HCT116 (cell line): ENCODE results near the gene AQP7. TPM values are rescaled to one million over a fixed set of nuclear protein-coding genes. Genes with fewer than 3 reads are reported as not detected.

Experiments used
- ATAC-seq: fragments of 200-7000 bp; cut with Tn5 transposase; 2 replicates; pipeline ENCODE4 v1.9.1; 2020; ENCODE audit warnings: mild to moderate bottlenecking, moderate library complexity
- BruUV-seq: library from RNA; stranded (reverse); fragments of 400-500 nt; replicated peaks from 2 replicates; lab custom pipeline; 2021; lab: Mats Ljungman, UMichigan
- CTCF ChIA-PET: fragments of 300-600 bp; sonication (Branson Sonifier 250); formaldehyde crosslinking; loops from one replicate; lab custom pipeline; 2021; ENCODE audit warnings: antibody characterized with exemption; lab: Charles Lee
- POLR2A ChIA-PET: fragments of 300-600, 350-600 bp; sonication (Branson Sonifier 250); formaldehyde crosslinking; loops from one replicate; lab custom pipeline; 2021; ENCODE audit warnings: antibody characterized with exemption; lab: Charles Lee
- RAD21 ChIA-PET, 2 experiments: fragments of 300-600 bp; sonication (Branson Sonifier 250); formaldehyde crosslinking; loops; one replicate each; lab custom pipeline; 2023; ENCODE audit warnings: low total read pairs in 2 of 2; ENCODE audit not compliant: uncharacterized antibody in 2 of 2, unreplicated experiment in 2 of 2, low non-redundant PET in 1 of 2; lab: Charles Lee
- DNase-seq: peaks from one replicate; pipeline ENCODE4 v3.0.0-alpha.2; 2010; ENCODE audit warnings: low read depth, low spot score
- H2AFZ ChIP-seq: fragments of 200-600 bp; shearing (Covaris generic), sonication (generic); 2 replicates; pipeline ENCODE4 v1.6.1; 2017; ENCODE audit warnings: low read depth, mixed run types, mixed read lengths, antibody characterized with exemption, low read length; ENCODE audit not compliant: poor library complexity, severe bottlenecking
- H3K27ac ChIP-seq: 2 replicates; pipeline ENCODE4 v1.5.1; 2012; ENCODE audit warnings: low read depth, low read length
- H3K27me3 ChIP-seq: fragments of 200-600 bp; sonication (generic); 2 replicates; pipeline ENCODE4 v1.6.1; 2016; ENCODE audit warnings: mixed run types, low read length, mixed read lengths; ENCODE audit not compliant: insufficient read depth
- H3K36me3 ChIP-seq, 2 experiments: fragments of 200-500 bp in 1 of 2; fragments of 200-600 bp in 1 of 2; sonication (Bioruptor generic) in 1 of 2; sonication (generic) in 1 of 2; 2 replicates each; pipeline versions ENCODE4 v1.5.1 to v1.6.1; 2014 to 2016; ENCODE audit warnings: low read length in 2 of 2, inconsistent platforms in 1 of 2, mixed read lengths in 1 of 2, mixed run types in 1 of 2; ENCODE audit not compliant: insufficient read depth in 2 of 2, control insufficient read depth in 1 of 2
- H3K4me1 ChIP-seq, 2 experiments: fragments of 200-600 bp in 1 of 2; sonication (generic) in 1 of 2; 2 replicates each; pipeline versions ENCODE4 v1.5.1 to v1.6.1; 2012 to 2017; ENCODE audit warnings: low read length in 2 of 2, inconsistent platforms in 1 of 2, mild to moderate bottlenecking in 1 of 2, mixed read lengths in 1 of 2, mixed run types in 1 of 2, moderate library complexity in 1 of 2; ENCODE audit not compliant: insufficient read depth in 2 of 2, control insufficient read depth in 1 of 2
- H3K4me2 ChIP-seq: fragments of 200-600 bp; sonication (generic); 2 replicates; pipeline ENCODE4 v1.6.1; 2017; ENCODE audit warnings: mixed run types, low read length, mixed read lengths
- H3K4me3 ChIP-seq, 2 experiments: fragments of 200-600 bp in 1 of 2; sonication (generic) in 1 of 2; replicated peaks in 1 of 2; 2 replicates each; pipeline ENCODE4 v1.5.1; 2011 to 2016; ENCODE audit warnings: low read length in 2 of 2, control low read depth in 1 of 2, low read depth in 1 of 2, mild to moderate bottlenecking in 1 of 2, mixed read lengths in 1 of 2, mixed run types in 1 of 2
- H3K79me2 ChIP-seq: fragments of 200-600 bp; sonication (generic); 2 replicates; pipeline ENCODE4 v1.6.1; 2017; ENCODE audit warnings: mild to moderate bottlenecking, mixed run types, low read length, moderate library complexity, mixed read lengths; ENCODE audit not compliant: insufficient read depth
- H3K9ac ChIP-seq: fragments of 200-600 bp; sonication (generic); 2 replicates; pipeline ENCODE4 v1.6.1; 2016; ENCODE audit warnings: low read length, mixed read lengths
- H3K9me2 ChIP-seq: fragments of 200-600 bp; sonication (generic), shearing (Covaris generic); 2 replicates; pipeline ENCODE4 v1.6.1; 2017; ENCODE audit warnings: mixed run types, mild to moderate bottlenecking, moderate library complexity; ENCODE audit not compliant: insufficient read depth
- H3K9me3 ChIP-seq, 2 experiments: fragments of 200-500 bp in 1 of 2; fragments of 200-600 bp in 1 of 2; sonication (Bioruptor generic) in 1 of 2; sonication (generic) in 1 of 2; 2 replicates each; pipeline ENCODE4 v1.6.1; 2014 to 2017; ENCODE audit warnings: low read length in 2 of 2, mixed read lengths in 2 of 2, inconsistent platforms in 1 of 2, low read depth in 1 of 2, mild to moderate bottlenecking in 1 of 2, mixed run types in 1 of 2, moderate library complexity in 1 of 2; ENCODE audit not compliant: control insufficient read depth in 1 of 2, insufficient read depth in 1 of 2
- H4K20me1 ChIP-seq: fragments of 200-600 bp; sonication (generic), shearing (Covaris generic); 2 replicates; pipeline ENCODE4 v1.6.1; 2017; ENCODE audit warnings: mixed run types, mild to moderate bottlenecking, moderate library complexity; ENCODE audit not compliant: insufficient read depth
- CEBPB ChIP-seq: IDR thresholded peaks from 2 replicates; pipeline ENCODE4 v1.6.1; 2012; ENCODE audit warnings: low read depth
- ELF1 ChIP-seq: IDR thresholded peaks from 2 replicates; pipeline ENCODE4 v1.6.1; 2012; ENCODE audit warnings: low read depth, borderline replicate concordance
- EZH2phosphoT487 ChIP-seq: fragments of 200-600 bp; IDR thresholded peaks from 2 replicates; pipeline ENCODE4 v1.6.1; 2018; ENCODE audit warnings: antibody characterized with exemption, borderline replicate concordance
- FOSL1 ChIP-seq: IDR thresholded peaks from 2 replicates; pipeline ENCODE4 v1.6.1; 2012; ENCODE audit warnings: low read depth
- POLR2A ChIP-seq: IDR thresholded peaks from 2 replicates; pipeline ENCODE4 v1.7.0; 2011; ENCODE audit warnings: borderline replicate concordance; ENCODE audit not compliant: insufficient read depth, insufficient read length; ENCODE audit errors: extremely low read depth
- SP1 ChIP-seq: IDR thresholded peaks from 2 replicates; pipeline ENCODE4 v1.6.1; 2012; ENCODE audit warnings: low read depth
- SRF ChIP-seq: IDR thresholded peaks from 2 replicates; pipeline ENCODE4 v1.6.1; 2012; ENCODE audit warnings: low read depth
- TCF7L2 ChIP-seq: IDR thresholded peaks from 2 replicates; pipeline ENCODE4 v1.7.0; 2011; ENCODE audit warnings: borderline replicate concordance, inconsistent platforms; ENCODE audit not compliant: insufficient read depth, insufficient read length; ENCODE audit errors: extremely low read depth
- YY1 ChIP-seq: IDR thresholded peaks from 2 replicates; pipeline ENCODE4 v1.6.1; 2011; ENCODE audit warnings: low read length, low read depth, moderate library complexity, mild to moderate bottlenecking; ENCODE audit not compliant: insufficient replicate concordance; ENCODE audit errors: extremely low read depth
- ZNF274 ChIP-seq: fragments of 200-500 bp; sonication (Bioruptor generic); IDR thresholded peaks from 2 replicates; pipeline ENCODE4 v1.6.1; 2014; ENCODE audit warnings: mild to moderate bottlenecking, low read depth, low read length, inconsistent platforms
- intact Hi-C: fragments of 100-400 bp; cut with micrococcal nuclease; formaldehyde crosslinking; loops from 2 replicates; pipeline ENCODE4 v1.10.0; 2022
- total RNA-seq: library from RNA; stranded (reverse); gene quantifications from one replicate; pipeline ENCODE4 v1.2.1, GENCODE V29; 2021; ENCODE audit not compliant: unreplicated experiment
- TF ChIP-seq, protein P1 (sequence below): IDR thresholded peaks from 2 replicates; pipeline ENCODE4 v1.6.1; 2011; ENCODE audit warnings: mild to moderate bottlenecking, low read length, moderate library complexity; ENCODE audit not compliant: insufficient replicate concordance; ENCODE audit errors: extremely low read depth
- TF ChIP-seq, protein P2 (sequence below): IDR thresholded peaks from 2 replicates; pipeline ENCODE4 v1.6.1; 2012

AQP7 gene
- total RNA-seq, 1 experiment from 2014 or later, result 0.96 TPM

DNA sequence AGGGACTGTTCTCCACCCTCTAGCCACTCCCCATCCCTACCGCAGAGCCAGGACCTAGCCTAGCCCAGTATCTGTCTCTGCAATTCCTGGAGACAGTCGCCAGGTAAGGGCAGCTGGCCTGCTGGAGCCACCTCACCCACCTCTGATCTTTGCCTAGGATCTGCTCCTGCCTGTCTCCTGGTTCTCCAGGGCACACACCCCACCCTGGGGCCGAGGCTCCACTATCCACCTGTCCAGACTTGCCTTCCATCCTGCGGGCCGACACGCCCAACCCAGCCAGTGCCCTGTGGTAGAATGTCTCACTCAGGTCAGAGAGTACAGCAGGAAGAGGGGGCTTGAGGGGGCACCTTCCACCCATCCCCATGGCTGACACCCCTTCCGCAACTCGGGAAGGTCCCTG is 15.7 kb upstream of the AQP7 start:
- Histone ChIP-seq H3K4me3 (no peak overlapping the region), H3K4me1 (peaks cover 35 to 42% of the 10 kb centered on the region in 2 experiments), H3K4me2 (peak overlapping the region; percentile 58), H3K9me3 (no peaks in the 10 kb centered on the region), H3K79me2 (no peaks in the 10 kb centered on the region), H3K36me3 (no peaks in the 10 kb centered on the region), H3K27me3 (no peaks in the 10 kb centered on the region), H3K9ac (no peak overlapping the region), H3K9me2 (no peaks in the 10 kb centered on the region), H4K20me1 (no peaks in the 10 kb centered on the region), H2AFZ (no peak overlapping the region), H3K27ac (no peak overlapping the region)
- no peak for ATAC-seq
- no TSS peak for BruUV-seq
- CTCF ChIA-PET, result interaction anchor here (4.9 kb wide), 1 partner anchor 34 kb away, joined by 35 read pairs; no protein-coding TSS in a partner anchor
- POLR2A ChIA-PET, result no interaction called here
- intact Hi-C loops, result loop anchor here (10.0 kb wide), 1 partner anchor 63 kb away; no protein-coding TSS in a partner anchor
- no peak for DNase-seq
- RAD21 ChIA-PET, result no interaction called here
- no peak for TF ChIP-seq POLR2A
- TF ChIP-seq ELF1, result no peak

DNA sequence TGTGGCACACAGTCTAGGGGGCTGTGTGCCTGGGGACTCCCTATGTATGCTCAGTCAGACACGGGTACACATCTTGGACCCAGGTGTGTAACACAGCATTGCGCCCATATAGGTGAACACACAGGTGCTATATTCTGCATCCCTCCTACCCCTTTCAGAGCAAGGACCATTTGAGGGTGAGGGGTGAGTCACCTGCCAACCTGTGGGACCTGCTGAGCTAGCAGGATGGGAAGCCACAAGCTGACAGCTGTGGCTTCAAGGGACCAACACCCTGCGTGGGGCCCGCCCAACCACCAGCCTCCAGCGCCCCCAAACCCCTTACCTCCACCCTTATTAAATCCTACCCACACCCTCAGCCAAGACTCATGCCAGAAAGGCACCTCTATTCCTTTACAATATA is 14.6 kb upstream of the AQP7 start:
- ATAC-seq (no peak), DNase-seq (no peak)
- Histone ChIP-seq H3K4me3 (no peak overlapping the region), H2AFZ (no peak overlapping the region), H3K27me3 (no peaks in the 10 kb centered on the region), H3K4me1 (peaks cover 35 to 42% of the 10 kb centered on the region in 2 experiments), H3K27ac (no peak overlapping the region; the same call in 1 of the 2 replicates), H3K4me2 (no peak overlapping the region), H3K9me3 (no peaks in the 10 kb centered on the region), H4K20me1 (no peaks in the 10 kb centered on the region), H3K9me2 (no peaks in the 10 kb centered on the region), H3K79me2 (no peaks in the 10 kb centered on the region), H3K9ac (no peak overlapping the region), H3K36me3 (no peaks in the 10 kb centered on the region)
- intact Hi-C loops, result loop anchor here (10.0 kb wide), 1 partner anchor 62 kb away; no protein-coding TSS in a partner anchor
- ChIA-PET POLR2A (no interaction called here), CTCF (interaction anchor here (4.9 kb wide), 1 partner anchor 35 kb away, joined by 35 read pairs; no protein-coding TSS in a partner anchor), RAD21 (no interaction called here)
- BruUV-seq, result no TSS peak
- TF ChIP-seq SRF (no peak), EZH2phosphoT487 (no peak), TCF7L2 (no peak), YY1 (no peak), CEBPB (no peak), SP1 (no peak), FOSL1 (no peak), POLR2A (no peak), ELF1 (no peak), ZNF274 (no peak)
- TF ChIP-seq, protein P1, sequence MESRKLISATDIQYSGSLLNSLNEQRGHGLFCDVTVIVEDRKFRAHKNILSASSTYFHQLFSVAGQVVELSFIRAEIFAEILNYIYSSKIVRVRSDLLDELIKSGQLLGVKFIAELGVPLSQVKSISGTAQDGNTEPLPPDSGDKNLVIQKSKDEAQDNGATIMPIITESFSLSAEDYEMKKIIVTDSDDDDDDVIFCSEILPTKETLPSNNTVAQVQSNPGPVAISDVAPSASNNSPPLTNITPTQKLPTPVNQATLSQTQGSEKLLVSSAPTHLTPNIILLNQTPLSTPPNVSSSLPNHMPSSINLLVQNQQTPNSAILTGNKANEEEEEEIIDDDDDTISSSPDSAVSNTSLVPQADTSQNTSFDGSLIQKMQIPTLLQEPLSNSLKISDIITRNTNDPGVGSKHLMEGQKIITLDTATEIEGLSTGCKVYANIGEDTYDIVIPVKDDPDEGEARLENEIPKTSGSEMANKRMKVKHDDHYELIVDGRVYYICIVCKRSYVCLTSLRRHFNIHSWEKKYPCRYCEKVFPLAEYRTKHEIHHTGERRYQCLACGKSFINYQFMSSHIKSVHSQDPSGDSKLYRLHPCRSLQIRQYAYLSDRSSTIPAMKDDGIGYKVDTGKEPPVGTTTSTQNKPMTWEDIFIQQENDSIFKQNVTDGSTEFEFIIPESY, result no peak
- TF ChIP-seq, protein P2, sequence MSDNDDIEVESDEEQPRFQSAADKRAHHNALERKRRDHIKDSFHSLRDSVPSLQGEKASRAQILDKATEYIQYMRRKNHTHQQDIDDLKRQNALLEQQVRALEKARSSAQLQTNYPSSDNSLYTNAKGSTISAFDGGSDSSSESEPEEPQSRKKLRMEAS, result no peak
